ENCODE measurements around the gene GIN1. TPM values are rescaled to one million over a fixed set of nuclear protein-coding genes. Genes with fewer than 3 reads are reported as not detected.

Gene GIN1
- total and polyA plus RNA-seq, 10 of the 15 experiments (the other 5 are each of a cell fraction or from before 2014, with no cell fraction given) = 3.3 to 9.7 (median 6.8) TPM

DNA sequence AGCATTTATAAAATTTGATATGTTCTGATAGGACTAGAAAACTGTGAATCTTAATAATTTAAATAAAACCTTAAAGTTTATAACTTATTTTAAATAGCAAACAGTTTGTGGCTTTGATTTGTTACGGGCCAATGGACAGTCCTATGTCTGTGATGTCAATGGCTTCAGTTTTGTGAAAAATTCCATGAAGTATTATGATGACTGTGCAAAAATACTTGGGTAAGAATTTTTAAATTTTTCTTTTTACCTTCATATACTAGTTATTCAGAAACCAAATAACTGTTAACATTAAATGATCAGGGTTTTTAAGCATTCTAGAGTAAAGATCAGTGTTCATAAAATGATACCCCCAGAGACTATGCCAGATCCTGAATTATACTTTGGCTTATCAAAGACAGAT is 31.2 kb upstream of the GIN1 start (continued):
- TF ChIP-seq, protein P1, sequence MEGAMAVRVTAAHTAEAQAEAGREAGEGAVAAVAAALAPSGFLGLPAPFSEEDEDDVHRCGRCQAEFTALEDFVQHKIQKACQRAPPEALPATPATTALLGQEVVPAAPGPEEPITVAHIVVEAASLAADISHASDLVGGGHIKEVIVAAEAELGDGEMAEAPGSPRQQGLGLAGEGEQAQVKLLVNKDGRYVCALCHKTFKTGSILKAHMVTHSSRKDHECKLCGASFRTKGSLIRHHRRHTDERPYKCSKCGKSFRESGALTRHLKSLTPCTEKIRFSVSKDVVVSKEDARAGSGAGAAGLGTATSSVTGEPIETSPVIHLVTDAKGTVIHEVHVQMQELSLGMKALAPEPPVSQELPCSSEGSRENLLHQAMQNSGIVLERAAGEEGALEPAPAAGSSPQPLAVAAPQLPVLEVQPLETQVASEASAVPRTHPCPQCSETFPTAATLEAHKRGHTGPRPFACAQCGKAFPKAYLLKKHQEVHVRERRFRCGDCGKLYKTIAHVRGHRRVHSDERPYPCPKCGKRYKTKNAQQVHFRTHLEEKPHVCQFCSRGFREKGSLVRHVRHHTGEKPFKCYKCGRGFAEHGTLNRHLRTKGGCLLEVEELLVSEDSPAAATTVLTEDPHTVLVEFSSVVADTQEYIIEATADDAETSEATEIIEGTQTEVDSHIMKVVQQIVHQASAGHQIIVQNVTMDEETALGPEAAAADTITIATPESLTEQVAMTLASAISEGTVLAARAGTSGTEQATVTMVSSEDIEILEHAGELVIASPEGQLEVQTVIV (IDR thresholded peaks at IDR 0.05; ENCODE audit: borderline replicate concordance, partially characterized antibody) = no peak
- TF ChIP-seq, protein P2, sequence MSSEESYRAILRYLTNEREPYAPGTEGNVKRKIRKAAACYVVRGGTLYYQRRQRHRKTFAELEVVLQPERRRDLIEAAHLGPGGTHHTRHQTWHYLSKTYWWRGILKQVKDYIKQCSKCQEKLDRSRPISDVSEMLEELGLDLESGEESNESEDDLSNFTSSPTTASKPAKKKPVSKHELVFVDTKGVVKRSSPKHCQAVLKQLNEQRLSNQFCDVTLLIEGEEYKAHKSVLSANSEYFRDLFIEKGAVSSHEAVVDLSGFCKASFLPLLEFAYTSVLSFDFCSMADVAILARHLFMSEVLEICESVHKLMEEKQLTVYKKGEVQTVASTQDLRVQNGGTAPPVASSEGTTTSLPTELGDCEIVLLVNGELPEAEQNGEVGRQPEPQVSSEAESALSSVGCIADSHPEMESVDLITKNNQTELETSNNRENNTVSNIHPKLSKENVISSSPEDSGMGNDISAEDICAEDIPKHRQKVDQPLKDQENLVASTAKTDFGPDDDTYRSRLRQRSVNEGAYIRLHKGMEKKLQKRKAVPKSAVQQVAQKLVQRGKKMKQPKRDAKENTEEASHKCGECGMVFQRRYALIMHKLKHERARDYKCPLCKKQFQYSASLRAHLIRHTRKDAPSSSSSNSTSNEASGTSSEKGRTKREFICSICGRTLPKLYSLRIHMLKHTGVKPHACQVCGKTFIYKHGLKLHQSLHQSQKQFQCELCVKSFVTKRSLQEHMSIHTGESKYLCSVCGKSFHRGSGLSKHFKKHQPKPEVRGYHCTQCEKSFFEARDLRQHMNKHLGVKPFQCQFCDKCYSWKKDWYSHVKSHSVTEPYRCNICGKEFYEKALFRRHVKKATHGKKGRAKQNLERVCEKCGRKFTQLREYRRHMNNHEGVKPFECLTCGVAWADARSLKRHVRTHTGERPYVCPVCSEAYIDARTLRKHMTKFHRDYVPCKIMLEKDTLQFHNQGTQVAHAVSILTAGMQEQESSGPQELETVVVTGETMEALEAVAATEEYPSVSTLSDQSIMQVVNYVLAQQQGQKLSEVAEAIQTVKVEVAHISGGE (CRISPR knock-in tag; IDR thresholded peaks at IDR 0.05) = no peak
- no peak for TF ChIP-seq NFYB (IDR thresholded peaks at IDR 0.05; ENCODE audit: insufficient read depth, low read depth, low read length)
- no peak for TF ChIP-seq FOS (IDR thresholded peaks at IDR 0.05; ENCODE audit: borderline replicate concordance, extremely low read depth, insufficient read length)
- no peak for TF ChIP-seq FOXM1 (IDR thresholded peaks at IDR 0.05; ENCODE audit: low read depth, low read length)
- TF ChIP-seq PAX5 (IDR thresholded peaks at IDR 0.05; ENCODE audit: borderline replicate concordance, low read depth, low read length) = no peak

DNA sequence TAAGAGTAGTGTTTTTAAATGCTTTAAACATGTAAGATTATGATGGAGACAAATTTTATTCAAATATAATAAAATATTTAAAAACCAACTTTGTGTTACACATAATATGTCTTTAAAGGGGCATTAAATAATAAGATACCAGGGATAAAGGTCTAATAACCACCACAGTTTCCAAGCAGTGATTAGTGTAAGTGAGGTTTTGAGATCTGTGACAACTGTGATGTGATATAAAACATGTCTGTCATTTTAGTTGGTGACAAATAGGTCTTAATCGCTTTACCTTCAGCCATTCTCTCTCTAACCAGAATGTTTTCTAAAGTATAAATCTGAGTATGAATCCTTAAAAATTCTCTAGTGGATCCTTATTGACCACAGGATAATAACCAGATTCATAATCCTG is 28.3 kb upstream of the GIN1 start:
- peaks cover 0 to 3% of the 10 kb centered on the region in 2 experiments; a peak in 1 of 4 replicates for H3K36me3 ChIP-seq (ENCODE audit: control insufficient read depth in 2 of 2, insufficient read depth in 2 of 2, low read length in 1 of 2)
- ATAC-seq (no peak), FAIRE-seq (no peak), DNase-seq (ENCODE audit: low read depth, low spot score) (no peak)
- ChIA-PET SMC1A (ENCODE audit: uncharacterized antibody, unreplicated experiment) (no interaction called here), RAD21 (ENCODE audit: unreplicated experiment) (interaction anchor here (1.2 kb wide), 1 partner anchor 9 kb away, joined by 3 read pairs; no protein-coding TSS in a partner anchor), POLR2A (no interaction called here), CTCF (no interaction called here)
- H3K9ac ChIP-seq (ENCODE audit: control insufficient read depth, insufficient read depth, low read length) = no peak overlapping the region
- TF ChIP-seq CBX5 (IDR thresholded peaks at IDR 0.05; ENCODE audit: low read depth) (no peak), HCFC1 (IDR thresholded peaks at IDR 0.05; ENCODE audit: low read length) (no peak), NRF1 (conservative IDR thresholded peaks at IDR 0.05; ENCODE audit: low read depth, low read length) (no peak), TCF3 (IDR thresholded peaks at IDR 0.05; ENCODE audit: borderline replicate concordance, insufficient read depth, low read depth, low read length) (no peak), BACH1 (IDR thresholded peaks at IDR 0.05; ENCODE audit: borderline replicate concordance) (no peak), MEF2A (IDR thresholded peaks at IDR 0.05; ENCODE audit: insufficient read depth, low read depth, low read length) (no peak), SIN3A (IDR thresholded peaks at IDR 0.05; ENCODE audit: low read depth, low read length) (no peak), BCL11A (IDR thresholded peaks at IDR 0.05; ENCODE audit: low read depth, low read length) (no peak), RBBP5 (conservative IDR thresholded peaks at IDR 0.05) (no peak)
- no peak overlapping the region for H3K4me3 ChIP-seq
- H3K4me2 ChIP-seq (ENCODE audit: control insufficient read depth, insufficient read depth) = no peak overlapping the region
- 100% methylated on average over 1 of the region's 1 CpG for WGBS (ENCODE audit: insufficient coverage, insufficient replicate concordance, low lambda C conversion rate, missing lambda C conversion rate)
- H3K27ac ChIP-seq (ENCODE audit: control insufficient read depth, insufficient read depth) = no peak overlapping the region
- no peaks in the 10 kb centered on the region for H3K79me2 ChIP-seq (ENCODE audit: control insufficient read depth, insufficient read depth, low read length)
- H4K20me1 ChIP-seq (ENCODE audit: control insufficient read depth, insufficient read depth) = no peaks in the 10 kb centered on the region
- in situ Hi-C loops (cut with MboI) (no loop called here), intact Hi-C loops (cut with micrococcal nuclease; ENCODE audit: unreplicated experiment) (no loop called here)
- no peak overlapping the region for H2AFZ ChIP-seq (ENCODE audit: control insufficient read depth, low read depth, low read length)
- no peaks in the 10 kb centered on the region for H3K9me3 ChIP-seq (replicated peaks; ENCODE audit: control insufficient read depth, insufficient read depth, low read length)
- H3K27me3 ChIP-seq (replicated peaks in 1 of 2; ENCODE audit: control insufficient read depth in 2 of 2, insufficient read depth in 2 of 2, low read length in 1 of 2) = no peaks in the 10 kb centered on the region
- BruUV-seq (replicated peaks) = no TSS peak
- no peaks in the 10 kb centered on the region for H3K4me1 ChIP-seq (ENCODE audit: control insufficient read depth, insufficient read depth, low read length)
